Thoracic aorta (tissue), 2 donors: ENCODE measurements around the gene ARHGEF16. TPM values are rescaled to one million over a fixed set of nuclear protein-coding genes. Genes with fewer than 3 reads are reported as not detected.

Source experiments
- ATAC-seq: fragments of 150-250 bp; one replicate; pipeline ENCODE4 v1.8.0; 2017; ENCODE audit warnings: low read depth; ENCODE audit not compliant: insufficient number of reproducible peaks, low FRiP score
- DNase-seq: peaks from one replicate; pipeline ENCODE4 v3.0.0-alpha.2; 2020; ENCODE audit warnings: low spot score
- H3K27ac ChIP-seq, 2 donors: fragments of 200-600 bp; sonication (generic); 1 replicate in 1 of 2; 2 replicates in 1 of 2; pipeline ENCODE4 v1.5.1; 2016; ENCODE audit warnings: mild to moderate bottlenecking in 2 of 2, moderate library complexity in 2 of 2
- H3K27me3 ChIP-seq: fragments of 200-600 bp; sonication (generic); replicated peaks from 2 replicates; pipeline ENCODE4 v1.6.0; 2016; ENCODE audit warnings: mild to moderate bottlenecking; ENCODE audit not compliant: insufficient read depth
- H3K36me3 ChIP-seq: fragments of 200-600 bp; sonication (generic); one replicate; pipeline ENCODE4 v1.5.1; 2016
- H3K4me1 ChIP-seq, 2 donors: fragments of 200-600 bp; sonication (generic); 1 replicate in 1 of 2; 2 replicates in 1 of 2; pipeline versions ENCODE4 v1.5.1 to v1.6.0; 2016; ENCODE audit warnings: low read depth in 2 of 2, mild to moderate bottlenecking in 1 of 2; ENCODE audit not compliant: control insufficient read depth in 1 of 2
- H3K4me3 ChIP-seq: fragments of 200-600 bp; sonication (generic); 2 replicates; pipeline ENCODE4 v1.5.1; 2016; ENCODE audit warnings: mild to moderate bottlenecking
- H3K9me3 ChIP-seq: fragments of 200-600 bp; sonication (generic); 2 replicates; pipeline ENCODE4 v1.5.1; 2016
- CTCF ChIP-seq: fragments of 200-600 bp; sonication (generic); IDR thresholded peaks from one replicate; pipeline ENCODE4 v1.5.1; 2019; ENCODE audit warnings: antibody characterized with exemption
- total RNA-seq, 2 donors: library from RNA; depleted of rRNA; stranded (reverse); fragments of >200 nt; gene quantifications; one replicate each; pipeline versions ENCODE4 v1.1.0 to v1.2.3, GENCODE V29; 2016

The ARHGEF16 gene
- total RNA-seq, 2 donors from 2014 or later, result 1.6 to 2.4 TPM

DNA sequence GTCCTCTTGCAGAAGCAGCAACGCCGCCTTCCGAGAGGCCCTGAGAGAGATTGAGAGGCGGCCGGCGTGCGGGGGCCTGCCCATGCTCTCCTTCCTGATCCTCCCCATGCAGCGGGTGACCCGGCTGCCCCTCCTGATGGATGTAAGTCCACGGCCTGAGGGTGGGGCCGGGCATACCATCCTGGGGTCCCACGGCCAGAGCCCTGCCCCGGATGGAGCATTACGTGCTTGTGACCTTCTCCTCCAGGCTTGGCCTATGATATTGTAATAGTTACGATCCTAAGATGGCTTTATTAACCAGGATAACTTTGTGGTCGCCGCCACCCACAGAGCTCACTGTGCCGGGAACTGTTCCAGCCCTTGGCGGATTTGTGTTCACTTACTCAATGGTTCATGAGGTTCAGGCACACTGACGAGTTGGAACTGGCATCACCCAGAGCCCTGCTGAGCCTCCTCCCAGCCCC is 18.9 kb downstream of the ARHGEF16 start:
- Histone ChIP-seq H3K4me1 (no peaks in the 10 kb centered on the region), H3K4me3 (no peak overlapping the region), H3K9me3 (no peaks in the 10 kb centered on the region), H3K36me3 (no peaks in the 10 kb centered on the region), H3K27me3 (no peaks in the 10 kb centered on the region), H3K27ac (no peak overlapping the region)
- no peak for ATAC-seq
- no peak for TF ChIP-seq CTCF
- DNase-seq, result no peak

- no peak for TF ChIP-seq CTCF
- no peak overlapping the region for H3K27ac ChIP-seq
Observed at GRCh38 chr1:3474016-3474415, 19.6 kb downstream of the ARHGEF16 start.

GRCh38 chr1:3474421-3474820 is 20.0 kb downstream of the ARHGEF16 start:
- ATAC-seq (no peak), DNase-seq (no peak)
- TF ChIP-seq CTCF, result no peak
- Histone ChIP-seq H3K27me3 (no peaks in the 10 kb centered on the region), H3K27ac (no peak overlapping the region), H3K4me3 (no peak overlapping the region), H3K36me3 (no peaks in the 10 kb centered on the region), H3K4me1 (no peaks in the 10 kb centered on the region), H3K9me3 (no peaks in the 10 kb centered on the region)

More at GRCh38 chr1:3474016-3474415, 19.6 kb downstream of the ARHGEF16 start:
- ATAC-seq, result no peak
- Histone ChIP-seq H3K9me3 (no peaks in the 10 kb centered on the region), H3K4me1 (no peaks in the 10 kb centered on the region), H3K36me3 (no peaks in the 10 kb centered on the region), H3K4me3 (no peak overlapping the region), H3K27me3 (no peaks in the 10 kb centered on the region)
- DNase-seq, result no peak

DNA sequence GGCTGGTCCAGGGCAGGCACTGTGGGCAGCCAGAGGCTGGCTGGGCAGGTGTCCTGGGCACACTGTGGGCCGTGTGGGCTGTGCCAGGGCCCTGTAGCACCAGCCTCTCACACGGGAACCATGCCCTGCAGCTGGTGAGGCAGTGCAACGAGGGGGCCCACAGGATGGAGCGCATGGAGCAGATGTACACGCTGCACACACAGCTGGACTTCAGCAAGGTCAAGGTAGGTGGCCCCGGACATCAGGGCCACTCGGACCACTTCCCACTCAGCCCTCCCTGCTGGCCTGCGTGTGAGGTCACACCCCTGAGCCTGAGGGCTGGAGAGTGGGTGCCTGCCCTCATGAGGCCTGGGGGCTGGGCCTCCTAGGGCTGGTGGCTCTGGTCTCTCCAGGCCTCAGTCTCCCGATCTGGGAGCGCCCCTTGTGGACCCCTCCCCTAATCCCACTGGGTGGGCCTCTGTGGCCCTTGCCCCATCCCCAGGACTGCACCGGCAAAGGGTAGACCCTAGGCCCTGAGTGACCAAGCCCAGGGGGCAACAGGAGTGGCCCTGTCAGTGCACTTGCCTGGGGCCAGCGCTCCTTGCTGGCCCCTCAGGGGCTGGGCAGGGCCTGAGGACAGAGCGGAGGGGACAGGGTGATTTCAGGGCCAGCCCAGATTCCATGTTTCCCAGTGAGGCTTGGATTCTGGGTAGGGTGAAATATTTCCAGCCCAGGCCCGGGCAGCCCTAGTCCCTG is 21.5 kb downstream of the ARHGEF16 start:
- no peak for ATAC-seq
- no peak for TF ChIP-seq CTCF
- Histone ChIP-seq H3K27me3 (no peaks in the 10 kb centered on the region), H3K9me3 (no peaks in the 10 kb centered on the region), H3K36me3 (no peaks in the 10 kb centered on the region), H3K4me3 (no peak overlapping the region), H3K4me1 (no peaks in the 10 kb centered on the region), H3K27ac (no peak overlapping the region)
- DNase-seq, result no peak

- ATAC-seq (no peak), DNase-seq (no peak)
- Histone ChIP-seq H3K27ac (no peak overlapping the region), H3K4me1 (no peaks in the 10 kb centered on the region), H3K4me3 (no peak overlapping the region), H3K9me3 (no peaks in the 10 kb centered on the region), H3K36me3 (no peaks in the 10 kb centered on the region), H3K27me3 (no peaks in the 10 kb centered on the region)
- TF ChIP-seq CTCF, result no peak
Observed at GRCh38 chr1:3476666-3477065, 22.2 kb downstream of the ARHGEF16 start.
